Stomach (tissue), 9 donors: ENCODE measurements around the gene THSD4. TPM values are rescaled to one million over a fixed set of nuclear protein-coding genes. Genes with fewer than 3 reads are reported as not detected.
A peak's percentile ranks its signal among the peaks of the same experiment; 100 is the strongest.

Experiments used
- DNase-seq, 2 donors: peaks; one replicate each; pipeline versions ENCODE4 v3.0.0 to v3.0.0-alpha.2; 2013 to 2019
- H3K27ac ChIP-seq, 5 donors: fragments of 200-600 bp in 4 of 5; sonication (generic) in 4 of 5; one replicate each; pipeline ENCODE4 v1.5.1; 2013 to 2019; ENCODE audit warnings: mild to moderate bottlenecking in 1 of 5, moderate library complexity in 1 of 5
- H3K27me3 ChIP-seq, 3 donors: fragments of 200-600 bp; sonication (generic); one replicate each; pipeline ENCODE4 v1.5.1; 2017 to 2019; ENCODE audit warnings: mixed run types in 1 of 3
- H3K36me3 ChIP-seq, 4 donors: fragments of 200-600 bp; sonication (generic); 1 replicate in 3 of 4; 2 replicates in 1 of 4; pipeline ENCODE4 v1.5.1; 2016 to 2019
- H3K4me1 ChIP-seq, 4 donors: fragments of 200-600 bp; sonication (generic); one replicate each; pipeline ENCODE4 v1.5.1; 2016 to 2019
- H3K4me3 ChIP-seq, 4 donors: fragments of 200-600 bp; sonication (generic) in 3 of 4; one replicate each; pipeline ENCODE4 v1.5.1; 2016 to 2019; ENCODE audit warnings: mild to moderate bottlenecking in 1 of 4
- H3K9me3 ChIP-seq, 4 donors: fragments of 200-600 bp; sonication (generic); one replicate each; pipeline ENCODE4 v1.5.1; 2016 to 2019
- EP300 ChIP-seq: sonication (generic); formaldehyde crosslinking; IDR thresholded peaks from one replicate; pipeline ENCODE4 v1.6.1; 2017; ENCODE audit warnings: antibody characterized with exemption
- POLR2A ChIP-seq, 4 donors: fragments of 450-650 bp; IDR thresholded peaks; one replicate each; pipeline ENCODE4 v1.6.1; 2016; ENCODE audit warnings: antibody characterized with exemption in 4 of 4, control low read depth in 2 of 4, mild to moderate bottlenecking in 1 of 4, moderate library complexity in 1 of 4
- POLR2AphosphoS5 ChIP-seq, 3 donors: sonication (generic); formaldehyde crosslinking; IDR thresholded peaks; one replicate each; pipeline ENCODE4 v1.6.1; 2016; ENCODE audit warnings: antibody characterized with exemption in 3 of 3
- WGBS, 5 donors: extraction: QIAGEN DNeasy Blood & Tissue Kit in 3 of 5; methylation state at CpG; one replicate each; pipeline versions ENCODE4 v1.1.5 to v1.1.7; 2013 to 2018; 5-methylcytosine and 5-hydroxymethylcytosine counted together
- intact Hi-C: fragments of 100-400 bp; cut with DNase I; formaldehyde crosslinking; loops from one replicate; pipeline ENCODE4 v1.15.1; 2023; ENCODE audit warnings: low total_unique reads
- polyA plus RNA-seq, 3 donors: library from polyadenylated mRNA; stranded (reverse); fragments of 200-250 nt; gene quantifications; one replicate each; pipeline ENCODE4 v1.2.3, GENCODE V29; 2013
- total RNA-seq, 5 donors: library from RNA; depleted of rRNA; stranded (reverse); fragments of >200 nt; gene quantifications; one replicate each; pipeline versions ENCODE4 v1.1.0 to v1.2.3, GENCODE V29; 2014 to 2016
- TF ChIP-seq, protein P1 (sequence below), 7 experiments: fragments of 450-650 bp in 4 of 7; fragments of 200-600 bp in 3 of 7; sonication (generic) in 3 of 7; IDR thresholded peaks; one replicate each; pipeline ENCODE4 v1.5.1; 2016 to 2019; ENCODE audit warnings: antibody characterized with exemption in 7 of 7, control low read depth in 2 of 7, mild to moderate bottlenecking in 1 of 7
- donor health status: healthy with polysubstance abuse.
- donor health status: Bipolar disorder and iron deficiency.
- donor health status: healthy.

THSD4 gene
- total and polyA plus RNA-seq, 8 donors: 1.8 to 79.4 (median 22.0) TPM

DNA sequence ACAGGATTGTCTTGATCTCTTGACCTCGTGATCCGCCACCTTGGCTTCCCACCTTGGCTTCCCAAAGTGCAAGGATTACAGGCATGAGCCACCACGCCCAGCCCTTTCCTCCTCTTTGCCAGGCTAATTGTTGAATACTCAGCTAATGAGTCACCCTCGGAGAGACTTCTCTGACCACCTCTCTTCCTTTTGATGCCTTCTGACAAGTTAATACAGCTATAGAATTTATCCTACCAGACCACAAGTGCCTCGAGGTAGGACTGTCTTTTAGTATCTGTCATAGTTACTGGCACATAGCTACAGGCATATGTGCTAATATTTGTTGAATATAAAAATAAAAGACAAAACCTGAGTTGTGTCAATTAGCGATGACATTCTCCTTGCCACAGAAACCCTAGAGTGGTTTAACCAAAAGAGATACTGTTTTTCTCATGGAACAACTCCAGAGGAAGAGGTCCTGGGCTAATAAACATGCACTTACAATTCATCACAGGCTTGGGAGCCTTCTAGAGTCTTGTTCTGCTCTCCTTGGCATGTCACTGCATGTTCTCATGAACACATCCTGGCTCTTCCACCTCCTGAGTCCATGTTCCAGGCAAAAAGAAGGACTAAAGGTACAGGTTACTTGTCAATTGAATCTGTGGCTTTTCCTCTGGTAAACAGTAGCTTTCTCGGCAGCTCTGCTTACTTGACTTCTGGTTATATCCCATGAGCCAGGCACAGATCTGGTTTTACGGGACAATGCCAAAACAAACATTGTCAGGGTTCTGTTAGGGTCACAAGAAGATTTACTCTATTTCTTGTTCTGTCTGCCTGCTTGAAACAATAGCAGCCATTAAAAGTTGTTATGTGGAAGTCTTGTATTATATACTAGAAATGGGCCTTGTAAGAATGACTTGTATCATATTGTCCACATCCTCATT, 332.3 kb downstream of the THSD4 start:
- Histone ChIP-seq H3K4me1 (peaks cover 10 to 35% (median 29%) of the 10 kb centered on the region in 4 donors), H3K36me3 (no peaks in the 10 kb centered on the region), H3K4me3 (no peak overlapping the region), H3K27me3 (no peaks in the 10 kb centered on the region), H3K27ac (peak overlapping the region; percentile 54 to 62 (median 57)), H3K9me3 (no peaks in the 10 kb centered on the region)
- intact Hi-C loops: no loop called here
- TF ChIP-seq POLR2A (IDR thresholded peaks at IDR 0.05) (no peak), EP300 (no peak), POLR2AphosphoS5 (IDR thresholded peaks at IDR 0.05) (no peak)
- TF ChIP-seq, protein P1, sequence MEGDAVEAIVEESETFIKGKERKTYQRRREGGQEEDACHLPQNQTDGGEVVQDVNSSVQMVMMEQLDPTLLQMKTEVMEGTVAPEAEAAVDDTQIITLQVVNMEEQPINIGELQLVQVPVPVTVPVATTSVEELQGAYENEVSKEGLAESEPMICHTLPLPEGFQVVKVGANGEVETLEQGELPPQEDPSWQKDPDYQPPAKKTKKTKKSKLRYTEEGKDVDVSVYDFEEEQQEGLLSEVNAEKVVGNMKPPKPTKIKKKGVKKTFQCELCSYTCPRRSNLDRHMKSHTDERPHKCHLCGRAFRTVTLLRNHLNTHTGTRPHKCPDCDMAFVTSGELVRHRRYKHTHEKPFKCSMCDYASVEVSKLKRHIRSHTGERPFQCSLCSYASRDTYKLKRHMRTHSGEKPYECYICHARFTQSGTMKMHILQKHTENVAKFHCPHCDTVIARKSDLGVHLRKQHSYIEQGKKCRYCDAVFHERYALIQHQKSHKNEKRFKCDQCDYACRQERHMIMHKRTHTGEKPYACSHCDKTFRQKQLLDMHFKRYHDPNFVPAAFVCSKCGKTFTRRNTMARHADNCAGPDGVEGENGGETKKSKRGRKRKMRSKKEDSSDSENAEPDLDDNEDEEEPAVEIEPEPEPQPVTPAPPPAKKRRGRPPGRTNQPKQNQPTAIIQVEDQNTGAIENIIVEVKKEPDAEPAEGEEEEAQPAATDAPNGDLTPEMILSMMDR (IDR thresholded peaks at IDR 0.05): no peak
- WGBS, 5 donors: 48 to 57% (median 56%) methylated on average over 8 of the region's 8 CpGs
- DNase-seq: peak in 1 of 2 donors; percentile 34

DNA sequence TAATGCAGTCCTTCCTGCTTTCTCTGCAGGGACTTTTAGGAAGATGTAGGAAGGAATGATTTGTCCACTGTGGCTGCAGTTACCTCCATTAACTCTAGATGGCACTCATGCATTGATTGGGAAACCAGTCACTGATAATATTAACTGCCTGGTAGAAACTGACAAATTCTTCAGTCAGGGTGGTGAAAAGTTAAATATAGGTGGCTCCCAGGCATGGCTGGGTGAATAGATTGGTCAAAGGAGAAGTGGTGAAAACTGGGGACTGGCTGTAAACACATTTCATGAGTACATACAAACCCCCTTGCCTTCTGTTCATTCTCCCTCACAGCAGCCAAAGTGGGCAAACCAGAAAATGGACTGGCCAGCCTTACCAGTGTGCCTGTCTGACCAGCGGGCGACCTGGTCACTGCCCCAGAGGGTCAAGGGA, 333.4 kb downstream of the THSD4 start:
- whole genome bisulfite sequencing, 5 donors: 69 to 92% (median 83%) methylated on average over 2 of the region's 2 CpGs
- peak; percentile 60 to 86 for DNase-seq
- Histone ChIP-seq H3K4me3 (no peak overlapping the region), H3K36me3 (no peaks in the 10 kb centered on the region), H3K27ac (peak overlapping the region in 4 of 5 donors; percentile 1 to 57 (median 30)), H3K4me1 (peaks cover 10 to 27% (median 21%) of the 10 kb centered on the region in 4 donors), H3K27me3 (no peaks in the 10 kb centered on the region), H3K9me3 (no peaks in the 10 kb centered on the region)
- TF ChIP-seq EP300: no peak
- TF ChIP-seq POLR2AphosphoS5 (IDR thresholded peaks at IDR 0.05): peak in 1 of 3 donors; percentile 50
- TF ChIP-seq, protein P1 (IDR thresholded peaks at IDR 0.05): peak in 5 of 7 experiments; percentile 87 to 96 (median 87)
- intact Hi-C loops: no loop called here

DNA sequence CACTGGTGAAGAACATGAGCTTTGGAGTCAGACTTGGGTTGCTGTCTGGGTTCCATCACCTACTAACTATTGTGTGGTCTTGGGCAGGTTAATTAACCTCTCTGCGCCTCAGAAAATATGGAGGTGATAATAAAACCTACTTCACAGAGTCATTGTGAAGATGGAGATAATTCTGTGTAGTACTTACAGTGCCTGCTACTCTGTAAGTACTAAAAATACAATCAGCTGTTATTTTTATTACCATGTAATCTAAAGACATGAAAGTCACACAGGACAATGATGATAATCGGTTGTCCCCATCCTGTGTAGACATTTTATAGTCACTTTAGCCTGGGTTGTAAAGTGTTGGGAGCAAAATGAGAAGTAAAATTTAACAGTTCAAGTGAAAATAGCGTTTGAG, 334.1 kb downstream of the THSD4 start:
- no peak overlapping the region for H3K4me3 ChIP-seq
- H3K27me3 ChIP-seq: no peaks in the 10 kb centered on the region
- H3K27ac ChIP-seq: peak overlapping the region in 2 of 5 donors; percentile 46 to 57
- DNase-seq: no peak
- 65 to 92% (median 88%) methylated on average over 3 of the region's 3 CpGs for WGBS, 5 donors
- no peaks in the 10 kb centered on the region for H3K9me3 ChIP-seq
- no peaks in the 10 kb centered on the region for H3K36me3 ChIP-seq
- H3K4me1 ChIP-seq: peaks cover 10 to 27% (median 19%) of the 10 kb centered on the region in 4 donors
- TF ChIP-seq POLR2A (IDR thresholded peaks at IDR 0.05) (no peak), EP300 (no peak), POLR2AphosphoS5 (IDR thresholded peaks at IDR 0.05) (no peak)
- TF ChIP-seq, protein P1 (IDR thresholded peaks at IDR 0.05): no peak
- intact Hi-C loops: no loop called here

DNA sequence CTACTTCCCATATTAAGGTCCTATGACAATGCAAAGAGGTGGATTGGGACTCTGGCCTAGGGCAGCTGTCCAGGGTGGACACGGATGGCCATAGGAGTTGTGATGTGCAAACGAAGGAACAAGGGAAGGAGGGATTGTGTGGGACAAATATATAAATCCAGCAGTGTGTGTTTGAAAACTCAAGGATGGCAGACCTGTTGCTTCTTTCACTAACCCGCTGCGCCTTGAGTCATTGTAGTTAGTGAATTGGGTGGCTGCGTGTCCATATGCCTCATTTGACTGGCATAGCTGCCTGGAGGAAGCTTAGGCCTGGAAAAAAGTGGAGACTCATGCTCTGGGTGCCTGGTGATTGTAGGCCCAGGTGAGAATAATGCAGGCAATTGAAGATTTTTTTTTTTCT, 334.7 kb downstream of the THSD4 start:
- no peak overlapping the region for H3K4me3 ChIP-seq
- TF ChIP-seq POLR2A (IDR thresholded peaks at IDR 0.05) (no peak), EP300 (no peak), POLR2AphosphoS5 (IDR thresholded peaks at IDR 0.05) (no peak)
- TF ChIP-seq, protein P1 (IDR thresholded peaks at IDR 0.05): no peak
- no peaks in the 10 kb centered on the region for H3K36me3 ChIP-seq
- peaks cover 10 to 32% (median 22%) of the 10 kb centered on the region in 4 donors for H3K4me1 ChIP-seq
- WGBS, 5 donors: 67 to 73% (median 70%) methylated on average over 5 of the region's 5 CpGs
- no peaks in the 10 kb centered on the region for H3K9me3 ChIP-seq
- intact Hi-C loops: loop anchor here (10.0 kb wide), 1 partner anchor 285 kb away; no protein-coding TSS in a partner anchor
- DNase-seq: no peak
- no peaks in the 10 kb centered on the region for H3K27me3 ChIP-seq
- no peak overlapping the region for H3K27ac ChIP-seq
